Osteocyte (in vitro differentiated cells): ENCODE data around the gene RASGRP2. TPM values are rescaled to one million over a fixed set of nuclear protein-coding genes. Genes with fewer than 3 reads are reported as not detected.

Source experiments
- DNase-seq: peaks from one replicate; pipeline ENCODE4 v3.0.0; 2021; ENCODE audit warnings: mixed read lengths; ENCODE audit not compliant: unreplicated experiment; ENCODE audit errors: extremely low spot score
- H3K27ac Mint-ChIP-seq: one replicate; pipeline ENCODE4 v1.8.0; 2021; ENCODE audit warnings: mild to moderate bottlenecking, mixed read lengths; ENCODE audit not compliant: unreplicated experiment
- H3K27me3 Mint-ChIP-seq: one replicate; pipeline ENCODE4 v1.8.0; 2021; ENCODE audit warnings: mixed read lengths; ENCODE audit not compliant: unreplicated experiment
- H3K36me3 Mint-ChIP-seq: one replicate; pipeline ENCODE4 v1.8.0; 2021; ENCODE audit warnings: mixed read lengths; ENCODE audit not compliant: unreplicated experiment
- H3K4me1 Mint-ChIP-seq: one replicate; pipeline ENCODE4 v1.8.0; 2021; ENCODE audit warnings: mixed read lengths; ENCODE audit not compliant: unreplicated experiment
- H3K4me3 Mint-ChIP-seq: one replicate; pipeline ENCODE4 v1.8.0; 2021; ENCODE audit warnings: mild to moderate bottlenecking, moderate library complexity, mixed read lengths; ENCODE audit not compliant: unreplicated experiment
- H3K9me3 Mint-ChIP-seq: one replicate; pipeline ENCODE4 v1.8.0; 2021; ENCODE audit warnings: mixed read lengths; ENCODE audit not compliant: unreplicated experiment
- CTCF ChIP-seq: fragments of 200-600 bp; sonication (generic); IDR thresholded peaks from 2 replicates; pipeline ENCODE4 v1.5.0; 2021; ENCODE audit warnings: antibody characterized with exemption, mild to moderate bottlenecking, moderate library complexity
- total RNA-seq: library from RNA; stranded (reverse); gene quantifications from 2 replicates; pipeline ENCODE4 v1.2.1, GENCODE V29; 2021

The RASGRP2 gene
- total RNA-seq, 1 donor from 2014 or later, result 10.3 TPM

DNA sequence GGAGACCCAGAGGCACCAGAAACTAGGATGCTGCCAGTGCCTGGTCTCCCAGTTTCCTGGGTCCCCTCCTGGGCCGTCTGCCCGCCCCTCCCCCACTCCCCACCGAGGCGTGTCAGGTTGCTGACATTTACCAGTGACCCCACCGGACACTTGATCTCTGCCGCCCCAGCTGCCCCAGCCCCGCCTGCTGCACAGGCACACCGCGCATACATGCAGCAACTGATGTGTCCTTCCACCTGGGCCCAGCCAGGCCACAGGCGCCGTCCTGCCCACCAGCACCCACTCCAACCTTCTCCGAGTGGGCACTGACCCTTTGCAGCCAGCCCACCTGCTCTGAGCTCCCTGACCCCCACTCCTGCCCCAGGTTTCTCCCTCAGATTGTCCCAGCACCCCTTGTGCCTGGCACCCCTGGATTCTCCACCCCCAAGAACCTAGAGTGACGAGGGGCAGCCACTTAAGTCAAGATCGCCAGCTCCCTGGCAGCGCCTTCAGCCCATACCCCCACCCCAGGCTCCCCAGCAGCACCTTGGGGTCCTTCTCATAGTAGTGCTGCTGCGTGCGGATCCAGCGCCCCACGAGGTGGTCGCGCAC lies 15.3 kb upstream of the RASGRP2 start:
- Mint-ChIP-seq H3K36me3 (peaks cover 13% of the 10 kb centered on the region), H3K27me3 (no peaks in the 10 kb centered on the region), H3K4me1 (peaks cover 42% of the 10 kb centered on the region), H3K9me3 (no peaks in the 10 kb centered on the region), H3K27ac (peak overlapping the region; percentile 62), H3K4me3 (no peak overlapping the region)
- no peak for DNase-seq
- no peak for TF ChIP-seq CTCF

- no peak overlapping the region for H3K27ac Mint-ChIP-seq
- peaks cover 11% of the 10 kb centered on the region for H3K36me3 Mint-ChIP-seq
- H3K9me3 Mint-ChIP-seq, result no peaks in the 10 kb centered on the region
- H3K4me3 Mint-ChIP-seq, result no peak overlapping the region
- TF ChIP-seq CTCF, result no peak
- no peak for DNase-seq
- no peaks in the 10 kb centered on the region for H3K27me3 Mint-ChIP-seq
- H3K4me1 Mint-ChIP-seq, result peaks cover 36% of the 10 kb centered on the region
Measured at GRCh38 chr11:64758330-64759079, 14.6 kb upstream of the RASGRP2 start.

DNA sequence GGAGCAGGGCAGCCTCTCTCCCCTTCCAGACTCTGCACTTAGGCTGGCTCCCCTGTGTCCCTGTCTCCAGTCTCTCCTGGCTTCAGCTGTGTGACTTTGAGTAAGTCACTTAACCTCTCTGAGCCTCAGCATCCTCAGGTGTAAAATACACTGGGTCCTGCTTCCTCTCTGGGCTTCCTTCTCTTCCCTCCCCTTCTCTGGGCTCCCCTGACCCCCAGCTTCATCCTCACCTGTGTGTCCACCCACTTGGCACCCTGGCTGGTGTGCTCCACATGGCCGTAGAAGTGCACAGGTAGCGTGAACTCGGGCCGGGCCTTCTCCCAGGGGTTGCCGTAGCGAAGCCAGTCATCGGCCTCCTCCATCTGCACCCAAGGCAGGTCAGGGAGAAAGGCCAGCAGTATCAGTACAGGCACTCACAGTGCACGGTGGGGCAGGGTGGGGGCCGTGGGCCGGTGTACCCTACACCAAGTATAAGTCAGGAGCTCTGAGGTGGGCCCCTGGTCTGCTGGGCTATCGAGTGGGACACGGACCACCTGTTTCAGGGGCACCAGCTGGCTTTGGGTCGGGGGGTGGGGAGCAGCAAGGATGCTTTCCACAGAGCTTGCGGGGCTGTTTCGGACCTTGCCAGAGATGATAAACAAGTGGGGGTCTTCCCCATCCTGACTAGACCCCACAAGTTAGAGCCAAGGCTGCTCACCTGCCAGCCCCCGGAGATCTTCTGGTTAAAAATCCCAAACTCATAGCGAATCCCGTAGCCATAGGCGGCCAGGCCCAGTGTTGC lies 13.8 kb upstream of the RASGRP2 start:
- no peak for TF ChIP-seq CTCF
- no peak for DNase-seq
- Mint-ChIP-seq H3K4me3 (no peak overlapping the region), H3K27ac (no peak overlapping the region), H3K9me3 (no peaks in the 10 kb centered on the region), H3K27me3 (no peaks in the 10 kb centered on the region), H3K36me3 (peaks cover 7% of the 10 kb centered on the region), H3K4me1 (peaks cover 30% of the 10 kb centered on the region)

DNA sequence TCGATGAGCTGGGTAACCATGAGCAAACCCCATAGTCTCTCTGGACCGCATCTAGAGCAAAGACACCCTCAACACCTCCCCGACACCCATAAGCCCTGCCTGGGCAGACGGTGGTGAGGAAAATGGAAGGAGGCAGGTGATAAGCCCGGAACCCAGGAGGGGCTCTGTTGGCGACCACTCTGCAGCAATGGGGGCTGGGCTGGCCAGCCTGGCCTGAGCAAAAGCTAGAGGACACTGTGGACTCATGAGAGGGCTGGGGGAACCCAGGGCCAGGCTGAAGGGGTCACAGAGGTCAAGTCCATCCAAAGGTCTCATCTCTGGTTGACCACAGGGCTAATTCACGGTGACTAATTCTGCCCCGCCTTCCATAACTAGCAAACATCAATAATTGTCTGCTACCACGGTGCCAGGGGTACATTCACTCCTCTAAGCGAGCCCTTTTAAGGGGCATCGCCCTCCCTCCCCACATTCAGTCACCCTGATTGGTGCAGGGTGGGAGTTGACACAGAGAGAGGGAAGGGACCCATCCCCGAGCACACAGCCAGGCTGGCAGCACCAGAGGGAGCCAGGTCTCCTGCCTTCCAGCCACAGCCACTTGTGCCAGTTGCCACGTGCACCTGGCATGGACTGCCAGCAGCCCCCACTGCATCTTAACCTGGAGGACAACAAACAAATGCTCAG lies 11.9 kb upstream of the RASGRP2 start:
- Mint-ChIP-seq H3K4me3 (no peak overlapping the region), H3K27me3 (no peaks in the 10 kb centered on the region), H3K4me1 (peaks cover 18% of the 10 kb centered on the region), H3K9me3 (no peaks in the 10 kb centered on the region), H3K27ac (no peak overlapping the region), H3K36me3 (no peaks in the 10 kb centered on the region)
- no peak for DNase-seq
- TF ChIP-seq CTCF, result no peak
